HEK293 (cell line): ENCODE measurements around the gene SBSN.

ENCODE experiments used
- CTCF ChIA-PET: fragments of 350-600 bp; formaldehyde crosslinking; extraction: SDS; loops from one replicate; lab custom pipeline; 2021; ENCODE audit warnings: antibody characterized with exemption; lab: Yijun Ruan, JAX
- POLR2A ChIA-PET: fragments of 300-600 bp; formaldehyde crosslinking; extraction: SDS; loops from one replicate; lab custom pipeline; 2020; ENCODE audit warnings: antibody characterized with exemption, inconsistent platforms; lab: Yijun Ruan, JAX
- H3K27ac ChIP-seq: fragments of 200-500 bp; sonication (Bioruptor generic); 2 replicates; pipeline ENCODE4 v1.5.1; 2014; ENCODE audit warnings: low read depth, low read length, control low read depth, inconsistent platforms; ENCODE audit errors: extremely low read depth
- H3K36me3 ChIP-seq, 2 experiments: fragments of 200-500 bp in 1 of 2; sonication (Bioruptor generic) in 1 of 2; 1 replicate in 1 of 2; 2 replicates in 1 of 2; pipeline ENCODE4 v1.5.1; 2014 to 2017; ENCODE audit warnings: inconsistent platforms in 2 of 2, low read length in 2 of 2; ENCODE audit not compliant: control insufficient read depth in 2 of 2, insufficient read depth in 1 of 2
- H3K4me1 ChIP-seq: fragments of 200-500 bp; sonication (Bioruptor generic); 2 replicates; pipeline ENCODE4 v1.5.1; 2014; ENCODE audit warnings: mild to moderate bottlenecking, low read length, inconsistent platforms; ENCODE audit not compliant: control insufficient read depth, insufficient read depth
- H3K4me3 ChIP-seq: 2 replicates; pipeline ENCODE4 v1.5.1; 2011; ENCODE audit warnings: low read depth, mild to moderate bottlenecking, control low read depth, low read length, moderate library complexity
- H3K9me3 ChIP-seq: fragments of 200-500 bp; sonication (Bioruptor generic); 2 replicates; pipeline ENCODE4 v1.5.1; 2014; ENCODE audit warnings: low read depth, low read length, inconsistent platforms; ENCODE audit not compliant: control insufficient read depth, insufficient read depth
- BCL11B ChIP-seq: fragments of 450-650 bp; formaldehyde crosslinking; IDR thresholded peaks from 2 replicates; pipeline ENCODE4 v1.5.1; 2016; ENCODE audit warnings: low read depth, missing biosample characterization, missing genetic modification characterization
- GLI2 ChIP-seq: fragments of 450-650 bp; formaldehyde crosslinking; IDR thresholded peaks from 2 replicates; pipeline ENCODE4; 2017; ENCODE audit warnings: missing biosample characterization, missing genetic modification characterization, low read depth, borderline replicate concordance
- HOXD13 ChIP-seq: sonication (generic); formaldehyde crosslinking; IDR thresholded peaks from 2 replicates; pipeline ENCODE4 v1.8.0; 2022; ENCODE audit warnings: missing genetic modification reagents, borderline replicate concordance
- MYNN ChIP-seq: fragments of 450-650 bp; formaldehyde crosslinking; IDR thresholded peaks from 2 replicates; pipeline ENCODE4 v1.5.1; 2016; ENCODE audit warnings: missing biosample characterization, missing genetic modification characterization, borderline replicate concordance
- SETDB1 ChIP-seq: IDR thresholded peaks from one replicate; pipeline ENCODE4 v1.6.1; 2017; ENCODE audit warnings: mild to moderate bottlenecking, low read length, moderate library complexity, mixed read lengths; ENCODE audit not compliant: insufficient read length
- SP3 ChIP-seq: fragments of 450-650 bp; formaldehyde crosslinking; IDR thresholded peaks from 2 replicates; pipeline ENCODE4 v1.5.1; 2016; ENCODE audit warnings: missing biosample characterization, missing genetic modification characterization
- TCF7L2 ChIP-seq: IDR thresholded peaks from 2 replicates; pipeline ENCODE4 v1.6.1; 2011; ENCODE audit warnings: low read depth, mild to moderate bottlenecking, inconsistent platforms, low read length, moderate library complexity, borderline replicate concordance
- ZBTB48 ChIP-seq: fragments of 450-650 bp; formaldehyde crosslinking; IDR thresholded peaks from 2 replicates; pipeline ENCODE4 v1.5.1; 2016; ENCODE audit warnings: missing biosample characterization, missing genetic modification characterization
- ZNF184 ChIP-seq: fragments of 450-650 bp; IDR thresholded peaks from 2 replicates; pipeline ENCODE4 v1.5.1; 2018; ENCODE audit warnings: missing biosample characterization, mild to moderate bottlenecking, missing genetic modification characterization
- ZNF292 ChIP-seq: fragments of 450-650 bp; formaldehyde crosslinking; IDR thresholded peaks from 2 replicates; pipeline ENCODE4 v1.5.1; 2016; ENCODE audit warnings: low read depth, missing biosample characterization, missing genetic modification characterization, borderline replicate concordance
- ZNF366 ChIP-seq: fragments of 450-650 bp; formaldehyde crosslinking; conservative IDR thresholded peaks from 2 replicates; pipeline ENCODE4 v1.5.1; 2016; ENCODE audit warnings: missing biosample characterization, missing genetic modification characterization
- ZNF394 ChIP-seq: fragments of 450-650 bp; formaldehyde crosslinking; IDR thresholded peaks from 2 replicates; pipeline ENCODE4 v1.5.1; 2016; ENCODE audit warnings: missing biosample characterization, missing genetic modification characterization, mild to moderate bottlenecking, moderate library complexity, borderline replicate concordance
- ZNF433 ChIP-seq: fragments of 450-650 bp; formaldehyde crosslinking; IDR thresholded peaks from 2 replicates; pipeline ENCODE4 v1.5.1; 2016; ENCODE audit warnings: missing biosample characterization, missing genetic modification characterization, low read depth
- ZNF473 ChIP-seq: fragments of 450-650 bp; formaldehyde crosslinking; IDR thresholded peaks from 2 replicates; pipeline ENCODE4 v1.5.1; 2017; ENCODE audit warnings: missing biosample characterization, missing genetic modification characterization
- ZNF501 ChIP-seq: fragments of 450-650 bp; formaldehyde crosslinking; IDR thresholded peaks from 2 replicates; pipeline ENCODE4 v1.5.1; 2016; ENCODE audit warnings: missing biosample characterization, missing genetic modification characterization
- ZNF621 ChIP-seq: fragments of 450-650 bp; formaldehyde crosslinking; IDR thresholded peaks from 2 replicates; pipeline ENCODE4 v1.5.1; 2017; ENCODE audit warnings: missing biosample characterization, missing genetic modification characterization
- ZNF660 ChIP-seq: fragments of 450-650 bp; IDR thresholded peaks from 2 replicates; pipeline ENCODE4 v1.5.1; 2018; ENCODE audit warnings: missing biosample characterization, mild to moderate bottlenecking, missing genetic modification characterization
- ZNF747 ChIP-seq: fragments of 450-650 bp; formaldehyde crosslinking; IDR thresholded peaks from 2 replicates; pipeline ENCODE4 v1.5.1; 2016; ENCODE audit warnings: missing biosample characterization, missing genetic modification characterization
- ZNF76 ChIP-seq: fragments of 450-650 bp; formaldehyde crosslinking; IDR thresholded peaks from 2 replicates; pipeline ENCODE4; 2016; ENCODE audit warnings: low read depth, missing biosample characterization, missing genetic modification characterization, borderline replicate concordance
- ZNF792 ChIP-seq: fragments of 450-650 bp; formaldehyde crosslinking; IDR thresholded peaks from 2 replicates; pipeline ENCODE4 v1.5.1; 2016; ENCODE audit warnings: missing biosample characterization, missing genetic modification characterization
- TF ChIP-seq, protein P1 (sequence below): fragments of 450-650 bp; formaldehyde crosslinking; IDR thresholded peaks from 2 replicates; pipeline ENCODE4 v1.5.1; 2016; ENCODE audit warnings: missing biosample characterization, missing genetic modification characterization, low read depth
- TF ChIP-seq, protein P2 (sequence below): fragments of 450-650 bp; formaldehyde crosslinking; IDR thresholded peaks from 2 replicates; pipeline ENCODE4 v1.5.1; 2016; ENCODE audit warnings: missing biosample characterization, missing genetic modification characterization
- TF ChIP-seq, protein P3 (sequence below): fragments of 450-650 bp; formaldehyde crosslinking; IDR thresholded peaks from 2 replicates; pipeline ENCODE4 v1.5.1; 2016; ENCODE audit warnings: missing biosample characterization, missing genetic modification characterization
- TF ChIP-seq, protein P4 (sequence below): fragments of 450-650 bp; formaldehyde crosslinking; IDR thresholded peaks from 2 replicates; pipeline ENCODE4 v1.5.1; 2016; ENCODE audit warnings: missing biosample characterization, missing genetic modification characterization

SBSN gene

DNA sequence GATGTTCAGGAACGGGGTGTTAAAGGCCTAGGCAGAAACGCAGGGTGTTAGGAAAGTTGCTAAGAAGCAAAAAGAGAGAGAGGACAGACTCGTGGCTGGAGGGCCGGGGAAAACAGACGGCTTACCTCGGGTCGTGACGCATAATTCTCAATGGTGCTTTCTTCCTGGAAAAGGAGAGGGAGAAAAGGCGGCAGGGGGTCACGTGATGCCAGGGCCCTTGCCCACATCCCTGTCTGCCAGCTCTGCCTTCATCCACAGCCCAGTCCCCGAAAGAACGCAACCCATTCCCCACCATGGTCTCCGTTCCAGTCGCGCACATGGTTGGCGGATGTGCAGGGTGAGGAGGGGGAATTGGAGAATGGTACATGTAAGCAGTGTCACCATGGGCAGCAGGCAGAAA is 39.4 kb downstream of the SBSN start:
- no peak for TF ChIP-seq ZNF76 (tag by site-specific recombination)
- TF ChIP-seq TCF7L2 = no peak
- TF ChIP-seq, protein P1, sequence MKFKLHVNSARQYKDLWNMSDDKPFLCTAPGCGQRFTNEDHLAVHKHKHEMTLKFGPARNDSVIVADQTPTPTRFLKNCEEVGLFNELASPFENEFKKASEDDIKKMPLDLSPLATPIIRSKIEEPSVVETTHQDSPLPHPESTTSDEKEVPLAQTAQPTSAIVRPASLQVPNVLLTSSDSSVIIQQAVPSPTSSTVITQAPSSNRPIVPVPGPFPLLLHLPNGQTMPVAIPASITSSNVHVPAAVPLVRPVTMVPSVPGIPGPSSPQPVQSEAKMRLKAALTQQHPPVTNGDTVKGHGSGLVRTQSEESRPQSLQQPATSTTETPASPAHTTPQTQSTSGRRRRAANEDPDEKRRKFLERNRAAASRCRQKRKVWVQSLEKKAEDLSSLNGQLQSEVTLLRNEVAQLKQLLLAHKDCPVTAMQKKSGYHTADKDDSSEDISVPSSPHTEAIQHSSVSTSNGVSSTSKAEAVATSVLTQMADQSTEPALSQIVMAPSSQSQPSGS (tag by site-specific recombination) = no peak
- TF ChIP-seq HOXD13 (CRISPR knock-in tag) = no peak
- TF ChIP-seq ZNF473 (tag by site-specific recombination) = no peak
- TF ChIP-seq, protein P2, sequence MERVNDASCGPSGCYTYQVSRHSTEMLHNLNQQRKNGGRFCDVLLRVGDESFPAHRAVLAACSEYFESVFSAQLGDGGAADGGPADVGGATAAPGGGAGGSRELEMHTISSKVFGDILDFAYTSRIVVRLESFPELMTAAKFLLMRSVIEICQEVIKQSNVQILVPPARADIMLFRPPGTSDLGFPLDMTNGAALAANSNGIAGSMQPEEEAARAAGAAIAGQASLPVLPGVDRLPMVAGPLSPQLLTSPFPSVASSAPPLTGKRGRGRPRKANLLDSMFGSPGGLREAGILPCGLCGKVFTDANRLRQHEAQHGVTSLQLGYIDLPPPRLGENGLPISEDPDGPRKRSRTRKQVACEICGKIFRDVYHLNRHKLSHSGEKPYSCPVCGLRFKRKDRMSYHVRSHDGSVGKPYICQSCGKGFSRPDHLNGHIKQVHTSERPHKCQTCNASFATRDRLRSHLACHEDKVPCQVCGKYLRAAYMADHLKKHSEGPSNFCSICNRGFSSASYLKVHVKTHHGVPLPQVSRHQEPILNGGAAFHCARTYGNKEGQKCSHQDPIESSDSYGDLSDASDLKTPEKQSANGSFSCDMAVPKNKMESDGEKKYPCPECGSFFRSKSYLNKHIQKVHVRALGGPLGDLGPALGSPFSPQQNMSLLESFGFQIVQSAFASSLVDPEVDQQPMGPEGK = no peak
- TF ChIP-seq, protein P3, sequence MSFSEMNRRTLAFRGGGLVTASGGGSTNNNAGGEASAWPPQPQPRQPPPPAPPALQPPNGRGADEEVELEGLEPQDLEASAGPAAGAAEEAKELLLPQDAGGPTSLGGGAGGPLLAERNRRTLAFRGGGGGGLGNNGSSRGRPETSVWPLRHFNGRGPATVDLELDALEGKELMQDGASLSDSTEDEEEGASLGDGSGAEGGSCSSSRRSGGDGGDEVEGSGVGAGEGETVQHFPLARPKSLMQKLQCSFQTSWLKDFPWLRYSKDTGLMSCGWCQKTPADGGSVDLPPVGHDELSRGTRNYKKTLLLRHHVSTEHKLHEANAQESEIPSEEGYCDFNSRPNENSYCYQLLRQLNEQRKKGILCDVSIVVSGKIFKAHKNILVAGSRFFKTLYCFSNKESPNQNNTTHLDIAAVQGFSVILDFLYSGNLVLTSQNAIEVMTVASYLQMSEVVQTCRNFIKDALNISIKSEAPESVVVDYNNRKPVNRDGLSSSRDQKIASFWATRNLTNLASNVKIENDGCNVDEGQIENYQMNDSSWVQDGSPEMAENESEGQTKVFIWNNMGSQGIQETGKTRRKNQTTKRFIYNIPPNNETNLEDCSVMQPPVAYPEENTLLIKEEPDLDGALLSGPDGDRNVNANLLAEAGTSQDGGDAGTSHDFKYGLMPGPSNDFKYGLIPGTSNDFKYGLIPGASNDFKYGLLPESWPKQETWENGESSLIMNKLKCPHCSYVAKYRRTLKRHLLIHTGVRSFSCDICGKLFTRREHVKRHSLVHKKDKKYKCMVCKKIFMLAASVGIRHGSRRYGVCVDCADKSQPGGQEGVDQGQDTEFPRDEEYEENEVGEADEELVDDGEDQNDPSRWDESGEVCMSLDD (tag by site-specific recombination) = no peak
- TF ChIP-seq SP3 (tag by site-specific recombination) = no peak
- no peak for TF ChIP-seq MYNN (tag by site-specific recombination)
- no peak for TF ChIP-seq ZNF366 (tag by site-specific recombination)
- TF ChIP-seq ZBTB48 (tag by site-specific recombination) = no peak
- no peak for TF ChIP-seq ZNF621 (tag by site-specific recombination)
- no peak for TF ChIP-seq BCL11B
- TF ChIP-seq ZNF660 = no peak
- TF ChIP-seq ZNF433 (tag by site-specific recombination) = no peak
- TF ChIP-seq ZNF747 = no peak
- TF ChIP-seq ZNF792 (tag by site-specific recombination) = no peak
- no peak for TF ChIP-seq ZNF501 (tag by site-specific recombination)
- no peak for TF ChIP-seq ZNF184
- no peak overlapping the region for H3K27ac ChIP-seq
- CTCF ChIA-PET = interaction anchor here (1.1 to 5.4 kb wide), 3 partner anchors 10 to 136 kb away, joined by 3 to 34 read pairs (median 30); no protein-coding TSS in a partner anchor
- H3K36me3 ChIP-seq = no peaks in the 10 kb centered on the region
- peaks cover 7% of the 10 kb centered on the region; the same call in 1 of the 2 replicates for H3K4me1 ChIP-seq
- H3K4me3 ChIP-seq = no peak overlapping the region
- POLR2A ChIA-PET = no interaction called here
- no peaks in the 10 kb centered on the region for H3K9me3 ChIP-seq

DNA sequence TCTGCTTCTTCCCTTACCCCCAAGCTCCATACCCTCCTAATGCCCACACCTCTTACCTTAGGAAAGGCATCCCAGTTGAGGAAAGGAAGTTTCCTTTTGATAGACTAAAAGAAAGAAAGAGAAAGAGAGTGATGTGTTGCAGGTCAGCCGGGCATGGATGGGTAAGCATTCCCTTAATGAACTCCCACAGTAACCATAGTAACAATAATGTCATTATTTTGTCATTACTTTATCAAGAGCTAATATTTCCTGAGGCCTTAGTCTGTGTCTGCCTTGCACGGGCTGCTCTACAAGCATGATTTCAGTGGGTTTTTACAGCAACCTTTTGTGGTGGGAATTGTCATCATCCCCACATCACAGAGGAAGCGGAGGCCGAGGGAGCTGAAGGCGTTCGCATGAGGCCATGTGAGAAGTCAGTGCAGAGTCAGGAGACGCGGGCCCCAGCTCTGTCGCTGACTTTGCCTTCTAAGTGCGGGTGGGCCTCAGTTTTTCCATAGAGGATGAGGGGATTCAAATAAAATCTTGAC is 40.4 kb downstream of the SBSN start:
- no peak overlapping the region for H3K4me3 ChIP-seq
- no peak overlapping the region for H3K27ac ChIP-seq
- H3K4me1 ChIP-seq = peaks cover 7% of the 10 kb centered on the region; the same call in 1 of the 2 replicates
- ChIA-PET POLR2A (interaction anchor here (1.4 kb wide), 1 partner anchor 10 kb away, joined by 4 read pairs; no protein-coding TSS in a partner anchor), CTCF (interaction anchor here (0.5 to 5.4 kb wide), 12 partner anchors 9 to 212 kb away, joined by 3 to 63 read pairs (median 5); no protein-coding TSS in a partner anchor)
- H3K9me3 ChIP-seq = no peaks in the 10 kb centered on the region
- H3K36me3 ChIP-seq = no peaks in the 10 kb centered on the region
- TF ChIP-seq ZNF292 (tag by site-specific recombination) = no peak
- no peak for TF ChIP-seq GLI2 (tag by site-specific recombination)
- TF ChIP-seq ZNF394 (tag by site-specific recombination) = no peak
- TF ChIP-seq, protein P4, sequence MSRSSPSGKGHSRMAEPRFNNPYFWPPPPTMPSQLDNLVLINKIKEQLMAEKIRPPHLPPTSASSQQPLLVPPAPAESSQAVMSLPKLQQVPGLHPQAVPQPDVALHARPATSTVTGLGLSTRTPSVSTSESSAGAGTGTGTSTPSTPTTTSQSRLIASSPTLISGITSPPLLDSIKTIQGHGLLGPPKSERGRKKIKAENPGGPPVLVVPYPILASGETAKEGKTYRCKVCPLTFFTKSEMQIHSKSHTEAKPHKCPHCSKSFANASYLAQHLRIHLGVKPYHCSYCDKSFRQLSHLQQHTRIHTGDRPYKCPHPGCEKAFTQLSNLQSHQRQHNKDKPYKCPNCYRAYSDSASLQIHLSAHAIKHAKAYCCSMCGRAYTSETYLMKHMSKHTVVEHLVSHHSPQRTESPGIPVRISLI = no peak
- TF ChIP-seq SETDB1 = no peak
